MCF 10A (cell line): Measurements from ENCODE around the gene DOCK11. TPM values are rescaled to one million over a fixed set of nuclear protein-coding genes. Genes with fewer than 3 reads are reported as not detected.

Experiments
- BruUV-seq: library from RNA; stranded (reverse); fragments of 400-500 nt; replicated peaks from 2 replicates; lab custom pipeline; 2021; lab: Mats Ljungman, UMichigan
- CTCF ChIA-PET: fragments of 300-600 bp; sonication (Branson Sonifier 250); formaldehyde crosslinking; extraction: SDS; loops from one replicate; lab custom pipeline; 2021; ENCODE audit warnings: antibody characterized with exemption, inconsistent platforms; lab: Yijun Ruan, JAX
- POLR2A ChIA-PET: fragments of 300-600, 350-650 bp; sonication (Branson Sonifier 250); formaldehyde crosslinking; extraction: SDS; loops from one replicate; lab custom pipeline; 2020; ENCODE audit warnings: antibody characterized with exemption, inconsistent platforms; lab: Yijun Ruan, JAX
- DNase-seq: peaks from one replicate; pipeline ENCODE4 v3.0.0-alpha.2; 2018; ENCODE audit not compliant: unreplicated experiment
- H3K27ac Mint-ChIP-seq: one replicate; pipeline ENCODE4 v1.8.0; 2022; ENCODE audit warnings: mild to moderate bottlenecking, low read depth, mixed read lengths; ENCODE audit not compliant: unreplicated experiment
- H3K27me3 Mint-ChIP-seq: one replicate; pipeline ENCODE4 v1.8.0; 2022; ENCODE audit warnings: mixed read lengths; ENCODE audit not compliant: insufficient read depth, unreplicated experiment
- H3K36me3 Mint-ChIP-seq: one replicate; pipeline ENCODE4 v1.8.0; 2022; ENCODE audit warnings: mild to moderate bottlenecking, moderate library complexity, mixed read lengths; ENCODE audit not compliant: insufficient read depth, unreplicated experiment
- H3K4me1 Mint-ChIP-seq: one replicate; pipeline ENCODE4 v1.8.0; 2022; ENCODE audit warnings: mixed read lengths; ENCODE audit not compliant: insufficient read depth, unreplicated experiment
- H3K4me3 Mint-ChIP-seq: one replicate; pipeline ENCODE4 v1.8.0; 2022; ENCODE audit warnings: mild to moderate bottlenecking, moderate library complexity, mixed read lengths; ENCODE audit not compliant: unreplicated experiment
- H3K9me3 Mint-ChIP-seq: one replicate; pipeline ENCODE4 v1.8.0; 2022; ENCODE audit warnings: mixed read lengths; ENCODE audit not compliant: unreplicated experiment
- CTCF ChIP-seq: fragments of 200-600 bp; IDR thresholded peaks from one replicate; pipeline ENCODE4 v1.8.0; 2022; ENCODE audit warnings: antibody characterized with exemption, mild to moderate bottlenecking; ENCODE audit not compliant: unreplicated experiment
- intact Hi-C: fragments of 100-400 bp; cut with micrococcal nuclease; formaldehyde crosslinking; loops from 2 replicates; pipeline ENCODE4 v1.14.1; 2022
- total RNA-seq: library from RNA; stranded (reverse); gene quantifications from 2 replicates; pipeline ENCODE4 v1.2.3, GENCODE V29; 2022

The DOCK11 gene
- total RNA-seq, 1 experiment from 2014 or later = 1.9 TPM

- H3K36me3 Mint-ChIP-seq = no peaks in the 10 kb centered on the region
- no peak overlapping the region for H3K27ac Mint-ChIP-seq
- intact Hi-C loops = no loop called here
- no peak for DNase-seq
- CTCF ChIA-PET = interaction anchor here (1.4 kb wide), 1 partner anchor 114 kb away, joined by 4 read pairs; no protein-coding TSS in a partner anchor
- POLR2A ChIA-PET = no interaction called here
- TF ChIP-seq CTCF = no peak
- H3K4me1 Mint-ChIP-seq = peaks cover 6% of the 10 kb centered on the region
- BruUV-seq = no TSS peak
- peaks cover 13% of the 10 kb centered on the region for H3K27me3 Mint-ChIP-seq
- H3K9me3 Mint-ChIP-seq = no peaks in the 10 kb centered on the region
- H3K4me3 Mint-ChIP-seq = no peak overlapping the region
These were observed 198.2 kb downstream of the DOCK11 start for GRCh38 chrX:118693843-118694242.

GRCh38 chrX:118694638-118695037, 199.0 kb downstream of the DOCK11 start:
- Mint-ChIP-seq H3K27me3 (peaks cover 13% of the 10 kb centered on the region), H3K36me3 (no peaks in the 10 kb centered on the region), H3K4me1 (peaks cover 8% of the 10 kb centered on the region), H3K9me3 (no peaks in the 10 kb centered on the region), H3K27ac (no peak overlapping the region), H3K4me3 (no peak overlapping the region)
- no TSS peak for BruUV-seq
- POLR2A ChIA-PET = no interaction called here
- CTCF ChIA-PET = no interaction called here
- intact Hi-C loops = no loop called here
- no peak for TF ChIP-seq CTCF
- DNase-seq = no peak

GRCh38 chrX:118698516-118699170, 203.0 kb downstream of the DOCK11 start:
- Mint-ChIP-seq H3K36me3 (no peaks in the 10 kb centered on the region), H3K27me3 (no peaks in the 10 kb centered on the region), H3K4me3 (no peak overlapping the region), H3K4me1 (peaks cover 8% of the 10 kb centered on the region), H3K27ac (no peak overlapping the region), H3K9me3 (no peaks in the 10 kb centered on the region)
- TF ChIP-seq CTCF = no peak
- no TSS peak for BruUV-seq
- intact Hi-C loops = no loop called here
- DNase-seq = no peak
- ChIA-PET CTCF (no interaction called here), POLR2A (no interaction called here)

GRCh38 chrX:118702741-118703140, 207.1 kb downstream of the DOCK11 start:
- Mint-ChIP-seq H3K27me3 (peaks cover 4% of the 10 kb centered on the region), H3K36me3 (no peaks in the 10 kb centered on the region), H3K9me3 (no peaks in the 10 kb centered on the region), H3K4me1 (peaks cover 8% of the 10 kb centered on the region), H3K27ac (no peak overlapping the region), H3K4me3 (no peak overlapping the region)
- intact Hi-C loops = no loop called here
- TF ChIP-seq CTCF = no peak
- ChIA-PET POLR2A (no interaction called here), CTCF (interaction anchor here (0.6 kb wide), 1 partner anchor 571 kb away, joined by 4 read pairs; no protein-coding TSS in a partner anchor)
- BruUV-seq = no TSS peak
- DNase-seq = no peak
